Loucy (cell line): Measurements from ENCODE around the gene MYH9.

Experiments used
- H2AFZ ChIP-seq: fragments of 200-600 bp; sonication (generic); 2 replicates; pipeline ENCODE4 v1.6.0; 2016; ENCODE audit warnings: antibody characterized with exemption, mild to moderate bottlenecking, low read length, moderate library complexity
- H3F3A ChIP-seq: fragments of 200-600 bp; 2 replicates; pipeline ENCODE4 v1.6.0; 2016; ENCODE audit warnings: antibody characterized with exemption, low read depth, mild to moderate bottlenecking
- H3K27me3 ChIP-seq: fragments of 200-600 bp; sonication (generic); 2 replicates; pipeline ENCODE4 v1.6.1; 2014; ENCODE audit warnings: low read length, mild to moderate bottlenecking; ENCODE audit not compliant: insufficient read depth, poor library complexity, severe bottlenecking
- H3K36me3 ChIP-seq: fragments of 200-600 bp; sonication (generic); 2 replicates; pipeline ENCODE4 v1.6.1; 2016; ENCODE audit warnings: low read length; ENCODE audit not compliant: insufficient read depth
- H3K4me1 ChIP-seq: fragments of 200-600 bp; sonication (generic); 2 replicates; pipeline ENCODE4 v1.5.1; 2014; ENCODE audit warnings: low read length, mild to moderate bottlenecking; ENCODE audit not compliant: insufficient read depth, poor library complexity, severe bottlenecking
- H3K4me2 ChIP-seq: fragments of 200-600 bp; sonication (generic); 2 replicates; pipeline ENCODE4 v1.6.0; 2014; ENCODE audit warnings: antibody characterized with exemption, low read length, low read depth, mild to moderate bottlenecking; ENCODE audit not compliant: poor library complexity, severe bottlenecking
- H3K4me3 ChIP-seq: fragments of 200-600 bp; sonication (generic); 2 replicates; pipeline ENCODE4 v1.5.1; 2014; ENCODE audit warnings: low read length, mild to moderate bottlenecking, mixed read lengths; ENCODE audit not compliant: poor library complexity, severe bottlenecking
- H3K79me2 ChIP-seq: fragments of 200-600 bp; sonication (generic); 2 replicates; pipeline ENCODE4 v1.6.1; 2014; ENCODE audit warnings: low read length; ENCODE audit not compliant: insufficient read depth
- H3K9ac ChIP-seq: fragments of 200-600 bp; sonication (generic); 2 replicates; pipeline ENCODE4 v1.6.0; 2014; ENCODE audit warnings: mild to moderate bottlenecking, low read depth, low read length, moderate library complexity; ENCODE audit not compliant: poor library complexity, severe bottlenecking
- H3K9me2 ChIP-seq: fragments of 200-600 bp; sonication (generic); replicated peaks from 2 replicates; pipeline ENCODE4 v1.6.1; 2016; ENCODE audit warnings: low read depth, low read length, mixed read lengths
- H3K9me3 ChIP-seq: fragments of 200-600 bp; sonication (generic); 2 replicates; pipeline ENCODE4 v1.6.1; 2014; ENCODE audit warnings: mild to moderate bottlenecking, antibody characterized with exemption, low read length, low read depth; ENCODE audit not compliant: insufficient read depth
- H4K20me1 ChIP-seq: fragments of 200-600 bp; sonication (generic); 2 replicates; pipeline ENCODE4 v1.6.0; 2014; ENCODE audit warnings: antibody characterized with exemption, low read length, mild to moderate bottlenecking; ENCODE audit not compliant: insufficient read depth, poor library complexity, severe bottlenecking
- EZH2phosphoT487 ChIP-seq: fragments of 200-600 bp; IDR thresholded peaks from 2 replicates; pipeline ENCODE4 v1.6.1; 2018; ENCODE audit warnings: antibody characterized with exemption, mild to moderate bottlenecking, moderate library complexity, borderline replicate concordance
- TF ChIP-seq, protein P1 (sequence below): fragments of 200-600 bp; sonication (generic); conservative IDR thresholded peaks from 2 replicates; pipeline ENCODE4 v1.5.1; 2014; ENCODE audit warnings: mild to moderate bottlenecking, antibody characterized with exemption, low read length

The MYH9 gene

DNA sequence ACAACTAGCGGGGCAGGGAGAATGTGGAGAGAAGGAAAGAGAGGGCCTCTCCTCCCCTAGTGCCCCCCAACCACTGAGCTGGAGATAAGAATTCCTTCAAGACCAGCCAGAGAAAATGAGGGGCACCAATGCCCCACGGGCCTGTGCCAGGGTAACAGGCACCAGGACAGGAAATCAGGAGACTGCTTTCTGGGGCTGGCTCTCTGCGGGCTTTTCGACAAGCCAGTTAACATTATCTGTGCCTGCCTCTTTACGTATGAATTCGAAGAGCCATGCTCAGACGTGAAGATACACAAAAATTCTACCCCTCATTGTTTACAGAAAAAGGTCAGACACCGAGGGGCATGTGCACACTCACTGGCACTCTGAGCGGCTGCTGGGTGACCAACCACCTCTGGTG lies 52.1 kb downstream of the MYH9 start:
- H3K36me3 ChIP-seq: peaks cover 86% of the 10 kb centered on the region
- peaks cover 96% of the 10 kb centered on the region for H3K79me2 ChIP-seq
- no peak for TF ChIP-seq EZH2phosphoT487
- TF ChIP-seq, protein P1, sequence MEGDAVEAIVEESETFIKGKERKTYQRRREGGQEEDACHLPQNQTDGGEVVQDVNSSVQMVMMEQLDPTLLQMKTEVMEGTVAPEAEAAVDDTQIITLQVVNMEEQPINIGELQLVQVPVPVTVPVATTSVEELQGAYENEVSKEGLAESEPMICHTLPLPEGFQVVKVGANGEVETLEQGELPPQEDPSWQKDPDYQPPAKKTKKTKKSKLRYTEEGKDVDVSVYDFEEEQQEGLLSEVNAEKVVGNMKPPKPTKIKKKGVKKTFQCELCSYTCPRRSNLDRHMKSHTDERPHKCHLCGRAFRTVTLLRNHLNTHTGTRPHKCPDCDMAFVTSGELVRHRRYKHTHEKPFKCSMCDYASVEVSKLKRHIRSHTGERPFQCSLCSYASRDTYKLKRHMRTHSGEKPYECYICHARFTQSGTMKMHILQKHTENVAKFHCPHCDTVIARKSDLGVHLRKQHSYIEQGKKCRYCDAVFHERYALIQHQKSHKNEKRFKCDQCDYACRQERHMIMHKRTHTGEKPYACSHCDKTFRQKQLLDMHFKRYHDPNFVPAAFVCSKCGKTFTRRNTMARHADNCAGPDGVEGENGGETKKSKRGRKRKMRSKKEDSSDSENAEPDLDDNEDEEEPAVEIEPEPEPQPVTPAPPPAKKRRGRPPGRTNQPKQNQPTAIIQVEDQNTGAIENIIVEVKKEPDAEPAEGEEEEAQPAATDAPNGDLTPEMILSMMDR: no peak
- no peaks in the 10 kb centered on the region for H3K9me3 ChIP-seq
- peaks cover 35% of the 10 kb centered on the region for H4K20me1 ChIP-seq
- H3F3A ChIP-seq: peaks cover 4% of the 10 kb centered on the region; the same call in 1 of the 2 replicates
- no peak overlapping the region for H3K4me3 ChIP-seq
- H2AFZ ChIP-seq: no peak overlapping the region
- no peak overlapping the region for H3K4me2 ChIP-seq
- no peak overlapping the region for H3K9ac ChIP-seq
- peaks cover 36% of the 10 kb centered on the region for H3K4me1 ChIP-seq
- no peaks in the 10 kb centered on the region for H3K27me3 ChIP-seq
- no peaks in the 10 kb centered on the region for H3K9me2 ChIP-seq

DNA sequence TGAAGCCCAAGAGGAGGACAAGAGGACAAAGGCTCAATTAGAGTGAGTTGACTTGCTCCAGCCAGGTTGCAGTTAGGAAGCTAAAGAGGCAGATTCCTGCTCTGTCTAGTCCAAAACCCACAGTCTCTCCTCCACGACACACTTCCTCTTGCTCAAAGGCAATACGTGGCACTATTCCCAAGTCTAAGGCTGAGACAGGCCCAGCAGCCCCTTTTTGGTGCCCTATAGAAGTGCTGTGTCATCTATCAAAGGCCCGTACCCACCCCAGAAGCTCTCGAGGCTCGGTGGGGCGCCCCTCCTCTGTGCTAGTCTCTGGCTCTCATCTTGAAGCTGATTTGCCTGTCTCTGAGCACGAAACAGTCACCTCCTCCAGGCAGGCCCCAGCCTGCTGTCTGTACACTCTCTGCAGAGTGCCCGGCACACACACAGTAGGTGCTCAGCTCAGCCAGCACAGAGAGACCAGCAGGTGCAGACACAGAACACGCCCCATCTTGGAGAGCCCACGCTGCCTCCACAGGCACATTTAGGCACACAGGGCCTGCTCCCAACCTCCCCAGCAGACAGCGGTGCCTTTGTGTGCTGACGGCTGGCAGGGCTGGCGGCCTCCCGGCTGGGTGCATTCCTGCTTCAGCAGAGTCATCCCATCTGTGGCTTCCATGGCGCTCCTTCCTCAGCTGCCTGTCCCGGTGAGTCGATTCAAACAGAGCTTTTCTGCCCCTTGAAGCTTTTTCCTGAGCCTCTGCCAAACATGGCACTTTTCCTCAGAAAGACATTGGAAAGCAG lies 52.8 kb downstream of the MYH9 start:
- peaks cover 35% of the 10 kb centered on the region for H4K20me1 ChIP-seq
- no peaks in the 10 kb centered on the region for H3K27me3 ChIP-seq
- peaks cover 42% of the 10 kb centered on the region for H3K4me1 ChIP-seq
- H3K9me3 ChIP-seq: no peaks in the 10 kb centered on the region
- H3K36me3 ChIP-seq: peaks cover 86% of the 10 kb centered on the region
- H2AFZ ChIP-seq: no peak overlapping the region
- H3K79me2 ChIP-seq: peaks cover 97% of the 10 kb centered on the region
- no peak overlapping the region for H3K4me2 ChIP-seq
- no peak overlapping the region for H3K4me3 ChIP-seq
- H3K9ac ChIP-seq: peak overlapping the region; percentile 96
- no peaks in the 10 kb centered on the region for H3K9me2 ChIP-seq
- peaks cover 10% of the 10 kb centered on the region; the same call in 1 of the 2 replicates for H3F3A ChIP-seq
- TF ChIP-seq, protein P1: no peak
- no peak for TF ChIP-seq EZH2phosphoT487

DNA sequence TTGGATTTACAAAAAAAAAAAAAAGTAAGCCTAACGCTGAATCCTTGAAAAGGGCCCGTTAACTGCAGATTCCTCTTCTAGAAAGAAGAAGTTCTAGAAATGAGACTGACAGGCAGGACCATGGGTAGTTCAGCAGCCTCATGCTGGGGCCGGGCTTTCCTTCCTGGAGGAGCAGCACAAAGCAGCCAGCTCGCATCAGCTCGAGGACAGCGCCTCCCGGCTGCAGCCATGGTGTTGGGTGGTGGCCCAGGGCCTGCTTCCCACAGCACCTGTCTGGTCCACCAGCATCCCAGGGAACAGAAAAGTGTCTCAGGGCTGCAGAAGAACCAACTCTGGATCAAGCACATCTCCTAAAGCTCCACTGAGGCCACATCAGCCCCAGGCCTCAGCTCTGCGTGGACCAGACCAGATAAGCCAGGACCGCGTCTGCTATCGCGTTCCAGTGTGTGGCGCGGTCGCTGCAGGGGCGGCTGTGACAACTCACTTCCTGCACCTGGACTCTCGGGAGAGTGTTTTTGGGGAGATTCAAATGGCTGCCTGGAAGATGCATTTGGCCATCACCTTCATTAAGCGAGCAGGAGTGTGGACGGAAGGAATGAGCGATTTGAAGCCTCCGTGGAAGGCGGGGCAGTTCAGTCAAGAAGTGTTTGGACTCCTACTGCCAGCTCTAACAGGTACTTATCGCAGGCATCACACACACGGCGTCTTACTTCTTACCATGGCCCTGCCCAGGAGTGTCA lies 53.5 kb downstream of the MYH9 start:
- Histone ChIP-seq H3K4me3 (no peak overlapping the region), H3K4me1 (peaks cover 48% of the 10 kb centered on the region), H4K20me1 (peaks cover 28% of the 10 kb centered on the region), H3K9me2 (no peaks in the 10 kb centered on the region), H3K4me2 (no peak overlapping the region), H2AFZ (no peak overlapping the region), H3F3A (peaks cover 16% of the 10 kb centered on the region; the same call in 1 of the 2 replicates), H3K27me3 (no peaks in the 10 kb centered on the region), H3K36me3 (peaks cover 82% of the 10 kb centered on the region), H3K79me2 (peaks cover 96% of the 10 kb centered on the region), H3K9me3 (no peaks in the 10 kb centered on the region), H3K9ac (peak overlapping the region; percentile 96)
- TF ChIP-seq EZH2phosphoT487: no peak
- TF ChIP-seq, protein P1: peak; percentile 51
